HG03139 (cell line): ENCODE results near the gene ZFP90.

Experiments used
- ATAC-seq: cut with Tn5 transposase; IDR thresholded peaks from one replicate; pipeline ENCODE4 v1.9.1; 2021; ENCODE audit not compliant: unreplicated experiment

The ZFP90 gene

DNA sequence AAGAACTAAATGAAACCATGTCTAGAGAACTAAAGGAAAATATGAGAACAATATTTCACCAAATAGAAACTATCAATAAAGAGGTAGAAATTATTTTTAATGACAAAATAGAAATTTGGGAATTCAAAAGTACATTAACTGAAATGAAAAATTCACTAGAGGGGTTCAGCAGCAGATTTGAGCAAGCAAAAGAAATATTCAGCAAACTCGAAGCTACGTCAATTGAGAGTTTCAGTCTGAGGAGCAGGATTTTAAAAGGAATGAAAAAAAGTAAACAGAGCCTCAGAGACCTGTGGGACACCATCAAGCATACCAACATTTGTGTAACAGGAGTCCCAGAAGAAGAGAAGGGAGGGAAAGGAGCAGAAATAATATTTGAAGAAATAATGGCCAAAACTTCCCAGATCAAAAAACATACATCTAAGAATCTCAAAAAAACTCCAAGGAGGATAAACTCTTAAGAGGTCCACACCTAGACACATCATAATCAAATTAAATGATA, 38.3 kb downstream of the ZFP90 start:
- no peak for ATAC-seq

DNA sequence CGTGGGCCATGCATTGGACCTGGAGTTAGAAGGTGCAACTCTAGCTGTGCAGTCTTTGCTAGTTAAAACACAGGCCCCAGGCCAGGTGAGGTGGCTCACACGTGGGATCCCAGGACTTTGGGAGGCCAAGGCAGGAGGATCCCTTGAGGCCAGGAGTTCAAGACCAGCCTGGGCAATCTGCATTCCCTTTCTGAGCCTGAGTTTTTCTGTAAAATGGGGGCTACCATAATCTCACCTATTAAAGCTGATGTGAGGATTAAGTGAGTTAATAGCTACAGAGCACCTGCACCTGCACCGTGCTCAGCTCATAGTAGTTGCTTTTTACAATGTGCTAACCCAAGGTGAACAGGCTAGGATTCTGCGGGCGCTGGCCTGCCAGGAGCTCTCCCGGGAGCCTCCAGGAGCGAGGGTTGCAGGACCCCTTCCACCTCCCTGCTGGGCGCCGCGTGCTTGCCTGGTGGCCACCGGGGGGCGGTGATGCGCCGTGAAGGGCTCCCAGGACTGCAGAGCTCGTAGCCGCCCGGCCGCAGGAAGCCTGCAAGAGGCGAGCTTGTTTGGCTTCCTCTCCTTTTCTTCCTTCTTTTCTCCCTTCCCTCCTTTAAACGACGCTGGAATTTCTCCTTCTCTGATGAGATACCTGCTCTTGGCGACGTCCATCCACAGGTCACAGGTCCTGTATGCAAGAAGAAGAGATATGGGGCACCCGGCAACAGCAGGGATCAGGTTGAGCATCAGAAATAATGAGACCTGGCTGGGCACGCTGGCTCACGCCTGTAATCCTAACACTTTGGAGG, 51.3 kb downstream of the ZFP90 start:
- ATAC-seq, result no peak

DNA sequence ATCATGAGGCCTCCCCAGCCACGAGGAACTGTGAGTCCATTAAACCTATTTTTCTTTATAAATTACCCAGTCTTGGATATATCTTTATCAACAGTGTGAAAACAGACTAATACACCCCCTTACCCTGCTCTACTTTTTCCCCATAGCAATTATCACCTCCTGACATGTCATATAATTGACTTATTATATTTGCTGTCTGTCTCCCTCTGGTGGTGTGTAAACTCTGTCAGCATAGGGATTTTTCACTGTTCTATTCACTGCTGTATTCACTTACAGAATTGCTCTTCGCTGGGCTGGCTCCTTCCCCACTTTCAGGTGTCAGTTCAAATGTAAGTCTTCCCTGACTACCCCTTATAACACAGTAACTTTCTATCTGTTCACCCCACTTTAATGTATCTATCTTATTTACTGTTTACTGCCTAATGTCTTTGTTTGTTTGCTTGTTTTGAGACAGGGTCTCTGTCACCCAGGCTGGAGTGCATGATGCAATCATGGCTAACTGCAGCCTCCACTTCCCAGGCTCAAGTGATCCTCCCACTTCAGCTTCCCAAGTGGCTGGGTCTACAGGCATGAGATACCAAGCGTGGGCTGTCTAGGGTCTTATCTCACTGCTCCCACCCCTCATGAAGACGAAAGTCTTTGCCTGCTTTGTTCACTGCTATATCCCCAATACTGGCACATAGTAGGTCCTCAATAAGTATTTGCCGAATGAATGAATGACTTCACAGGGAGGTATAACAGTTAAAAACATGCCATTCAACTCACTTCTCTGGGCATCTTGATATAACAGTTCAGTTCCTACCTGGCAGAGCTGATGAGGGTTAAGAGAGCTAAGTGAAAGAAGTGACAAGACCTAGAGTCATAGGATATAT, 53.6 kb downstream of the ZFP90 start:
- ATAC-seq, result no peak

DNA sequence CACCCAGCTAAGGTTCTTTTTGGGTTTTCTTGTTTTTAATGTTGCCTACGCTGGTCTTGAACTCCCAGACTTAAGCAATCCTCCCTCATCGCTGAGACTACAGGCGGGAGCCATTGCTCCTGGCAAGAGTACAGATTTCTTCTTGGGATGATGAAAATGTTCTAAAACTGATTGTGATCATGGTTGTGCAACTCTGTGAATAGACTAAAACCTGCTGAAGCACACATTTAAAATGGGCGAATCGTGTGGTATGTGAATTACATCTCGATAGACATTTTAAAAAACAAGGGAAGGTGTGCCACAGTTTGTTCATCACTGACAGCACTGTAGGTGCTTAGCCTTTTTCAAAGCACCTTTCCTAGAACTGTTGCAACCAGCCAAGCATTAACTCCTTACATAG, 57.2 kb downstream of the ZFP90 start:
- no peak for ATAC-seq

DNA sequence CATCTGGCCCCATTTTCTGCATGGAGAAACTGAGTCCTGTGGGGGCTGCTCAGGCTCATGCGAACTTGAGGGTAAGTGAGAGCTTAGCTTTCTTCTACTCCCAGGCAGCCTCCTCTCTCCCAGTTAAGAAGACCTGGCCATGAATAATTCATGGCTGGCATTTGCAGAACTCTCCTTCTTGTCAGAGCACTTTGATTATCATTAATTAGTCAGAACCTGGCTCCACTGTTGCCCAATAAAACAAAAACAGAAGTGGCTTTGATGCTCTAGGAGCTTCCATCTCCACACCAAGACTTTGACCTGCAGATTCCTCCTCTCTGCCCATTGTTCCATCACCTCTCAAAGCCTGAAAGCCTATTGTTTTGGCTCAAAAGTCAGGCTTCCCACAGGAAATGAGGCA, 60.5 kb downstream of the ZFP90 start:
- ATAC-seq, result no peak

DNA sequence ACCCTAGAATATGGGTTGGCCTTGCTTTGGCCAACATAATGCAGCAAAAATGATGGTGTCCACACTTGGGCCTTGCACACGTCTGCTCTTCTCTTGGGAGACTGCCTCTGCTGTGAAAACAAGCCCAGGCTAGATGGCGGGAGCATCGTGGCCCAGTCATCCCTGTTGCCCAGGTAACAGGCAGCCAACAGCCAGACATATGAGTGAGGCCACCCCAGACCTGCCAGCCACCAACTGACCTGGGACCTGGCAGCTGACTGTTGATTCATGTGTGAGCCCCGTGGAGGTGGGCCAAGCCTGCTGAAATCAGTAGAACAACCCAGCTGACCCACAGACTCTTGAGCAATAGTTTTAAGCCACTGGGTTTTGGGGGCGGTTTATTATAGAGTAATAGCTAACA, 66.7 kb downstream of the ZFP90 start:
- ATAC-seq, result no peak

DNA sequence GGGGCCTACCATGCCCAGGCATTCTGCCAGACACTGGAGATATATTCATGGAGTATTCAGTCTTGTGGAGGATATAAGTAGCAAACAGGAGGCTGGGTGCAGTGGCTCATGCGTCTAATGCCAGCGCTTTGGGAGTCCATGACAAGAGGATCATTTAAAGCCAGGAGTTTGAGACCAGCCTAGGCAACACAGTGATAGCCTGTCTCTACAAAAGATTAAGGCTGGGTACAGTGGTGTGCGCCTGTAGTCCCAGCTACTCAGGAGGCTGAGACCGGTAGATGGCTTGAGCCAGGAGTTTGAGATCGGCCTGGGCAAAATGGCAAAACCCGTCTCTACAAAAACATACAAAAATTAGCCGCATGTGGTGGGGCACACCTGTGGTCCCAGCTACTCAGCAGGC, 68.4 kb downstream of the ZFP90 start:
- no peak for ATAC-seq

DNA sequence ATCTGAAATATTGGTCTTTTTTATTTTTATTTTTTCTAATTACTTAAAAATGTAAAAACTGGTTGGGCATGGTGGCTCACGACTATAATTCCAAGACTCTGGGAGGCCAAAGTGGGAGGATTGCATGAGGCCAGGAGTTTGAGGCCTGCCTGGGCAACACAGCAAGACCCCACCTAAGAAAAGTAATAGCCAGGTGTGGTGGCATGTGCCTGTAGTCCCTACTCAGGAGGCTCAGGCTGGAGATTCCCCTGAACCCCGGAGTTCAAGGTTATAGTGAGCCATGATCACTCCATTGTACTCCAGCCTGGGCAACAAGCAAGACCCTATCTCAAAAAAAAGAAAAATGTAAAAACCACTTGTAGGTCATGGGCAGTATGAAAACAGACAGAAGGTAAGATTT, 69.2 kb downstream of the ZFP90 start:
- no peak for ATAC-seq

DNA sequence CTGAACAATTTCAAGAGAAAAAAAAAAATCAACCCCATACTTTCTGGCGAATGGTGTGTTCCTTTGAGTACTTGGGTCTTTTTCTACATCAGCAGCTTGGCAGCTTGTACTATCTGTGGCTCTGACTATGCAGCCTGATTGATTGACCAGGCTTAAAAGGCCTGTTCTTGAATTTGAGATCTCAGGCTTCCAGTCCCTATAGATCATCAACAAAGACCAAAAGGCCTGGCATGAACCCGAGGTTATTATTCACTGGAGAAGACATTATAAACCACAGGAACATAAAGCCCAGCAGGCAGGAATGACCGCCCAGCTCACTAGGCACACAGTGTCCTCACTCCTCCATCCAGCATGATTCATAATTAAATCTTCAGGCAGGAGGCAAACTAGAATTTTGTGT, 73.9 kb downstream of the ZFP90 start:
- ATAC-seq, result no peak

DNA sequence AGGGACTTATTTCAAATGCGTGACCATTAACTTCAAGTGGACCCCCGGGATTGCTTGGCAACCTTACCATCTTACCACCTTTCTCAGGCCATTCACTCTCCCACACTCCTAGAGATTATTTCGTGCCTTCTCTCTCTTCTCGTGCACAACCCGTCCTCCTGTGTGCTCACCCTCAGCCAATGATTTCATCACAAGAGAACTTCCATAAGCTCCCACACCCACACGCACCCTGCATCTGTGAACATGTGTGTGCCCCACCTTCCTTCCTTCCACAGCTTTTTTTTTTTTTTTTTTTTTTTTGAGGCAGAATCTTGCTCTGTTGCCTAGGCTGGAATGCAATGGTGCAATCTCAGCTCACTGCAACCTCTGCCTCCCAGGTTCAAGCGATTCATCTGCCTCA, 78.6 kb downstream of the ZFP90 start:
- ATAC-seq, result no peak
